SW 1271 (cell line): ENCODE results near the gene RAD18.

Experiments used
- DNase-seq, 2 experiments: peaks; one replicate each; lab custom pipeline; 2025; lab: John Stamatoyannopoulos, UW

The RAD18 gene

GRCh38 chr3:8985876-8986275 lies 22.6 kb upstream of the RAD18 start:
- no peak for DNase-seq

DNA sequence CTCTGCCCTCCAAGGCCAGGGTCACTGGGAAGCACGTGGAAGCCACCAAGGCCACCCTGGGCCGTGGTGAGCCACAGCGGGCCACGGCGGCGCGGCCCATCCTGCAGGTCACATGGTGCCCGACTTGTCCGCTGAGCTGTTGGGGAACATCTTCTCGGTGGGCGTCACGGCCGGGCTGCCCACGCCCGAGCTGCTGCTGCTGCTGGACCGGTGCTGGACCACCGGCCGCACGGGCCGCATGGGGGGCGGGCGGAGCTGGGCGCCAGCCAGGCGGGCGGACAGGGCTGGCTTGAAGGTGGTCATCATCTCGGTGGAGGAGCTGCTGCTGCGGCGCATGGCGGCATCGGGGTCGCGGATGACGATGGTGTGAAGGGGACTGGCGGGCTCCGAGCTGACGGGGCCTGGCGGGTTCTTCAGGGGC lies 22.1 kb upstream of the RAD18 start:
- no peak for DNase-seq

GRCh38 chr3:8984526-8984925 lies 21.3 kb upstream of the RAD18 start:
- no peak for DNase-seq

DNA sequence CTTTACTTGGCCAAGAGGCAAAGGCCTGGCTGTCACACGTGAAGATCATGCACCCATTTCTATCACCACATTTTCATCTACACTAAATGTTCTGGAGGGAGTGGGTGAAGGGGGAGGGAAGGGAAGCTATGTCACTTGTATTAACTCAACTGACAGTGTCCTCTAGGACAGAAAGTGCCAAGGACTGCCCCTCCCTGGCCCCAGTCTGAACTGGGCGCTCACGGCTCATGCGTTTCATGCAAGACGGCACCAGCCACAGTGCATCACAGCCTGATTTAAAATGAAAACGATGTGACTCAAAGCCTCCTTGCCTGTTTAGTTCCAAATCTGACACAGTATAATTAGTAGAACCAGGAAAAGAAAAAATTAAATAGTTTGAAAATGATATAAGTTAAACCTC lies 20.8 kb upstream of the RAD18 start:
- no peak for DNase-seq

- no peak for DNase-seq
These were observed 20.3 kb upstream of the RAD18 start for GRCh38 chr3:8983591-8983990.

DNA sequence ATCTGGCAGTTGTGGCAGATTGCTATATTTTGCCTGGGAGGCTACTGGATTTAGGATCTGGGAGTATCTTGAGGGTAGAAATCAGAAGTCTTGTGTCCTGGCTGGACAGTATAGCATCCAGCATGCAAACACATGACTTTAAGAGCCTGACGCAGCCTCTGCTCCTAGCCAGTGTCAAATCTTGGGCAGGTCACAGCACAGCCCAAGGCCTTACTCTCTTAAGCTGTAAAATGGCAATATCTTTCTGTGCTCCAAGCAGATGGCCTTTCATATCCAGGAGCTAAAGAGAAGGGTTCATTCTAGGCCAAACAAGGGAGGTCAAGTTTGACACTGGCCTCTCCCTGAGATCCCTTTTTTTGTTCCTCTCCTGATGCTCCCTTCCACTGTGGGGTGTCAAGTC lies 19.8 kb upstream of the RAD18 start:
- no peak for DNase-seq

GRCh38 chr3:8982509-8982908 lies 19.2 kb upstream of the RAD18 start:
- DNase-seq = no peak

GRCh38 chr3:8981700-8982099 lies 18.4 kb upstream of the RAD18 start:
- DNase-seq = no peak

DNA sequence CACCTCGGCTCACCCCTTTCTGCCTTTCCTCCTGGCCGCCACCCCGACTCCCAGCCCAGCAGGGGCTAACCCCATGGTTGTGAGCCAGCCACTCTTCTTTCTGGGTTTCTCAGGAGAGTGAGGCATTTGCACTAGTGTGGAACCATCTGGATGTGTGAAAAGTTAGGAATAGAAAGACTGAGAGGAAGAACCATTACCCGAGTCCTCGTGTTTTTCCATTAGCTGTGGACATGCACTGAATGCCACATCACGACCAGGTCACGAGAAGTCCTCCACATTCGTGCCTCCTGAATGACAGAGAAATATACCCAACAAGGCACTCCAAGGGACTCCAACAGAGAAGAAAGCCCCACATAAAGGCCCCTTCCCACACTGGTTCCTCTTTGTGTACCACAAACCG lies 18.0 kb upstream of the RAD18 start:
- no peak for DNase-seq

DNA sequence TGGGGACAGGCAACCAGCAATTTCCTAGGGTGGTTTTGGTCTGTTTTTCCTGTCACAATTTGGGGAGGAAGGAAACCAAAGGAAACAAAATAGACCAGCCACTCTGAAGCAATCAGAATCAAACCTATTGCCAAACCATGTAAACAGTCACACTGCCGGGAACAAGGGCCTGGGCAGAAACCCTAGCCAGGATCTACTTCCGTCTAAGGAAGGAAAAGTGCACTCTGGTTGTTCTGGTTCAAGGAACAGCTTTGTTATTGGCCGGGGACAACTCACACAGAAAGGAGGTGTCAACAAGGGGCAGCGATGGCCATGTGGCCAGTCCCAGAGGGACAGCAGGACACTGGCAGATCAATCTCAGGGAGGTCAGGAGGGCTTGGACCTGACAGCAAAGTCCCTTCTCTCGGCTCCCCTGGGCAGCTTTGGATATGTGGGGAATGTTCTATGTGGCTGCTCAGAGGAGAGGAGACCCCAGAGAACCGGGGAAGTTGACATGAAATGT lies 17.5 kb upstream of the RAD18 start:
- DNase-seq = no peak

DNA sequence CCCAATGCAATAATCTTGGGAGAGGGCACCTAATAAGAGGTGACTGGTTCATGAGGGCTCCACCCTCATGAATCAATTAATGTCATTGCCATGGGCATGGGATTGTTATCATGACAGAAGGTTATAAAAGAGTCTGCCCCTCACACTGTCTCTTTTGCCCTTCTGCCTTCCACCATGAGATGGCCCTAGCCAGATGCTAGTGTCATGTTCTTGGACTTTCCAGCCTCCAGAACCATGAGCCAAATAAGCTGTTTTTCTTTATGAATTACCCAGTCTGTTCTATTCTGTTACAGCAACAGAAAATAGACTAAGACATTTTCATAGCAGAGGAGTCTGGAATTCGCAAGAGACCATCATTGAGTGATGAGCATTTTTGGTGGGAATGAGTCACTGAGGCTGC lies 16.0 kb upstream of the RAD18 start:
- no peak for DNase-seq

- DNase-seq = no peak
These were observed 15.3 kb upstream of the RAD18 start for GRCh38 chr3:8978551-8978950.

GRCh38 chr3:8976540-8977182 lies 13.4 kb upstream of the RAD18 start:
- DNase-seq = no peak

- no peak for DNase-seq
These were observed 12.1 kb upstream of the RAD18 start for GRCh38 chr3:8975081-8976020.

DNA sequence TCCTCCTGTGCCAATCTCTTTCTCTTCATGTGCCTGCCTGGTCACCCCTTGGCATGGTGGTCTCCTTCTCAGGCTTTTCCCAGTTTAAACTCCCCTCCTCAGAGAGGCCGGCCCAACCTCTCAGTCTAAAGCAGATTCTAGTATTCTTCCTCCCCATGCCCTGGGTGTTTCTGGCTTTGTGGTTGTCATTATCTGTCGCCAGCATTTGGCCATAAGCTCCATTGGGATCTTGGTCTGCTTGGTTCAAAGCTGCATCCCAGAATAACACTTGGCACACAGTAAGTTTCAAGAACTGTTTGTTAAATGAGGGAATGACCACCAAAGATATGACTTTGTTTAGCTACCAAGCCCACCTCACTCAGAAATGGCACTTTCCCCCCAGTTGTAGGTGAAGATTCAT lies 11.2 kb upstream of the RAD18 start:
- DNase-seq = no peak

DNA sequence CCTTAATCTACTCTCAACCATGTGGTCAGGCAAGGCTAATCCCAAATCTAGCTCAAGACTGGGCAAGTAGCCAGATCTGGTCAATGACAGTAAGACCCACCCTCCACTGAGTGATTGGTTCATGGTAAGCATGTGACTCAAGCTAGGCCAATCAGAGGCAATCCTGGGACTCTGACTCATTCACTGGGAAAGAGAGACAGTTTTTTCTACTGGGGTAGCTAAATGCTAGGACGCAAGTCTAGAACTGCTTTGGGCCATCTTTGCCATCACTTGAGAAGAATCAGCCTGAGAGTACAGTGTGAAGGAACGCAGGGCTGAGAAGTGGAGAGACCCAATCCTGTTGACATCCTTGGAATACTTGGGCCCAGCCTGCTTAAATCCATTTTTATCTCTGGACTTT lies 9.4 kb upstream of the RAD18 start:
- peak in 1 of 2 experiments; percentile 14 for DNase-seq

- peak; percentile 47 to 65 for DNase-seq
These were observed 7.8 kb upstream of the RAD18 start for GRCh38 chr3:8970971-8971589.

DNA sequence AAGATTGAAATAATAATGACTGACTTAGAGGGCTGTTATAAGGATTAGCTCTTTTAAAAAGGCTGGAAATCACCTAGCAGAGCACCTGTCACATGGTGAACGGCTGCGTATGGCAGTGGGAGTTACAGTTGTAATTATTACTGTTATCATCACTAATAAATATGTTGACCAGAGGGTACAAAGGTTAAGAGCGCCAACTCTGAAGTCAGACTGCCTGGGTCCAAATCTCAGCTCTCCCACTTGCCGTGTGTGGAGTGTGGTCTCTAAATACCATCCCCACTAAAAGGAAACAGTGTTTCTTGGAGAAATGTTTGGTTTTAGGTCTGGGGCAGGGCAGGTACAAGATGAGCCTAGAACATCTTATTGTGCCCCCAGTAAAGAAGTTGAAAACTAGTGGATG lies 6.0 kb upstream of the RAD18 start:
- DNase-seq = no peak

- DNase-seq = no peak
These were observed 5.2 kb upstream of the RAD18 start for GRCh38 chr3:8968375-8968882.

DNA sequence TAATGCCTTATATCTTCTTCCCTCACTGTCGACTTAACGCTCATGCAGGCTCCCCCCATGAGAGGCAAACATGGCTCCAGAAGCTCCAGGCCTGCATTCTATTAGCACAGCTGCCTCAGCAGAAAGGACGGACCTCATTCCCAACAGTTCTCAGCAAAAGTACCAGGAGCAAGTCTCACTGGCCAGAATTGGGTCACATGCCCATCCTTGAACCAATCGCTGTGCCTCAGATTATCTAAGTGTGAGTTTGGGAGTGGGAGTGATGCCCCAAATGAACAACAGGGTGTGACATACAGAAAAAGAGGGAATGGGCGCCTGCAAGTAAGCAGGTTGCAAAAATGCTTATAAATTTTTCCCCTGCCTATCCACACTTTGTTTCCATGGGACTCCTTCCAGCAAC lies 4.3 kb upstream of the RAD18 start:
- DNase-seq = no peak

DNA sequence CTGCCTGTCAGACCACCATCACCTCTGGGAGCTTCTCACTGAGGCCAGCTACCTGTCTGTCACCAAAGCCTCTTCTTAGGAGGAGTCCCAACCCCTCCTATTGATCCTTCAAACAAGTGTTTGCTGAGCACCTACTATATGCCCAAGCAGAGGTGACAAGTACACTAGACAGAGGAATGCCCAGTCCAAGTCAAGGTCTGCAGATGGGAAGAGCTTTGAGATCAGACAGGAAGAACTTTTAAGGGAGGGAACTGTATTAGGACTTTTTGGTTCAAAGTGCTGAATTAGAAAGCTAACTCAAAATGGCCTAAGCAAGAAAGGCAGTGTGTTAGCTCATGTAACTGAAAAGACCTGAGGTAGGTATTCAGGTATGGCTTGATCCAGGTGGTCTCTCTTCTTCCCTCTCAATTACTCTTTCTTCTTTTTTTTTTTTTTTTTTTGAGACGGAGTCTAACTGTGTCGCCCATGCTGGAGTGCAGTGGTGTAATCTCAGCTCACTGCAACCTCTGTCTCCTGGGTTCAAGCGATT lies 3.6 kb upstream of the RAD18 start:
- no peak for DNase-seq

DNA sequence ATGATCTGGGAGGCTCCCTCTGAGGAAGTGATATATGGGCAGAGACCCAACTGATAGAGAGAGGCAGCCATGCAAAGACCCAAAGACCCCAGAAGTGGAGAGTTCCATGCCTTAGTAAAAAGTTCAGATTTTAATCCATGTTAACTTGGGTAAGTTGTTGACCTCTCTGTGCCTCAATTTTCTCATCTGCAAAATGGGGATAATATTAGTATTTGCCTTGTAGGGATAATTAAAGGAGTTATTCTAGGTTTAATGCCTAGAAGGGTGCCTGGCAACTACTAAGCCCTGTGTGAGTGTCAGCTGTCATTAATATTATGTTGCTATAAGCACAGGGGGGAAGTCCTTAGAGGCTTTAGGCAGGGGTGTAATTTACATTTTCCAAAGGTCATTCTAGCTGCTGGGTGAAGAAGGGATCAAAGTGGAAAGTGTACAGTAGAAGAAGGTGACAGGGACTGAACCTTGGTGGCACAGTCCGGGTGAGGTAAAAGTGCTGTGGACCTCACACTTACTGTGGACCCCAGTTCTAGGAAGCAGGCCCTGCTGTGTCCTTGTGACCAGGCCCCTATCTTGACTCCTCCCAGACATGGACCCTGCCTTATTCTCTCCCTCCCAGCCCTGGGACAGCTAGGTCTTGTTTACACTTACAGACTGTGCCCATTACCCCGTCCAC lies 3.0 kb upstream of the RAD18 start:
- DNase-seq = no peak
